GM23248 (cell line): ENCODE data around the gene BAIAP2L2.

Experiments used
- EZH2 ChIP-seq: fragments of 200-600 bp; sonication (generic); IDR thresholded peaks from 2 replicates; pipeline ENCODE4 v1.6.1; 2018; ENCODE audit warnings: antibody characterized with exemption, mild to moderate bottlenecking; ENCODE audit not compliant: insufficient read depth, poor library complexity, severe bottlenecking
- EZH2phosphoT487 ChIP-seq: fragments of 200-600 bp; sonication (generic); IDR thresholded peaks from 2 replicates; pipeline ENCODE4 v1.6.1; 2018; ENCODE audit warnings: antibody characterized with exemption, moderate library complexity, mild to moderate bottlenecking, low read depth; ENCODE audit not compliant: insufficient read depth

DNA sequence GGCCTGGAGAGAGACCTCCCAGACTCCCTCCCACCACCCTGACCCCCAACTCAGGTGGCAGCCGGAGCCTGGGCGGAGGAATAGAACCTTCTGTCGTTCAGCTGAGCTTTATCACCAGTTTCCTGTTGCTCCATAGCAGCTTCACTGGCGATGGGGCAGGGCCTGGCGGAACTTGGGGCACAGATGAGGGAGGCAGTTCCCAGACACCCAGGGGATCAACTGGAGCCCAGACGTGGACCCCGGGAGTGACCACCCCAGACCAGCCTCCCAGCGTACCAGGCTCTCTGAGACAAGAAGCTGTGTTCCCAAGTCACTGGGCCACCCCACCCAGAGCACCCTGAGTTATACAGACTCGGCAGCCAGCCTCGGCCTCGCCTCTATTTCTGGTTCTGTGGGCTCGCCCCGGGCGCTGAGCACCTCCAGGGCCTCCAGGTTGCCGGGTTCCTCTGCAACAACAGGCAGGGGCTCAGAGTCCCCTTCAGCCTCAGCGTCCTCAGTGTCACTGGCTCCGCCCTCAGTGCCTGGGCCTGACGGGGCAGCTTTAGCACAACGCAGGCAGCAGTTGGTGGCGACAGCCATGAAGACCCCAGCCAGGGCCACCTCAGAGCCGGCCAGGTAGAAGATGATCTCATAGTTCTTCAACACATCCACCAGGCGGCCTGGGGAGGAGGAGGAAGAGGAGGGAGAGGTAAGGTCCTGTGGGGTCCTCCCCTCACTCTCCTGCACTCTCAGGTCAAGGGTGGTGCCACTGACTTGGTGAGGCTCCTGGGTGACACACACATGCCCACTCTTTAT lies 32.2 kb downstream of the BAIAP2L2 start:
- TF ChIP-seq EZH2 (no peak), EZH2phosphoT487 (no peak)
